ENCODE measurements around the gene IFNL1. TPM values are rescaled to one million over a fixed set of nuclear protein-coding genes. Genes with fewer than 3 reads are reported as not detected.
"Not testable (repeated sequence)": the region's sequence is repeated elsewhere in the genome, so short reads cannot be mapped to it uniquely, and the experiment has no call there.

Gene IFNL1
- total RNA-seq, 1 experiment from 2014 or later: not detected

DNA sequence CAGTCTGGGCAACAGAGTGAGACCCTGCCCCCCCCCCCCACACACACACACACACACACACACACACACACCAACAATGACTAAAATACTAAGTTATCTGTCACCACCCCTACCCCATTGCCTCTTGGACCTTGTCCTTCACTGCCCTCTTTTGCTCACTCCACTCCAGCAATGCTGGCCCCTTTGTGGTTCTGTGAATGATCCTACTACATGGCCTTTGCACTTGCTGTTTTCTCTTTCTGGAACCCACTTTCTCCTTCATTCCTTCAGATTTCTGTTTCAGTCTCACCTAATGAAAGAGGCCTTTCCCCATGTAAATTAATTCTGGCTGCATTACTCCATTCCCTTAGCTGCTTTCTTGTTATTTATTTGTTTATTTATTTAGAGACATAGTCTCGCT, 43.5 kb downstream of the IFNL1 start (continued):
- TF ChIP-seq, protein P1, sequence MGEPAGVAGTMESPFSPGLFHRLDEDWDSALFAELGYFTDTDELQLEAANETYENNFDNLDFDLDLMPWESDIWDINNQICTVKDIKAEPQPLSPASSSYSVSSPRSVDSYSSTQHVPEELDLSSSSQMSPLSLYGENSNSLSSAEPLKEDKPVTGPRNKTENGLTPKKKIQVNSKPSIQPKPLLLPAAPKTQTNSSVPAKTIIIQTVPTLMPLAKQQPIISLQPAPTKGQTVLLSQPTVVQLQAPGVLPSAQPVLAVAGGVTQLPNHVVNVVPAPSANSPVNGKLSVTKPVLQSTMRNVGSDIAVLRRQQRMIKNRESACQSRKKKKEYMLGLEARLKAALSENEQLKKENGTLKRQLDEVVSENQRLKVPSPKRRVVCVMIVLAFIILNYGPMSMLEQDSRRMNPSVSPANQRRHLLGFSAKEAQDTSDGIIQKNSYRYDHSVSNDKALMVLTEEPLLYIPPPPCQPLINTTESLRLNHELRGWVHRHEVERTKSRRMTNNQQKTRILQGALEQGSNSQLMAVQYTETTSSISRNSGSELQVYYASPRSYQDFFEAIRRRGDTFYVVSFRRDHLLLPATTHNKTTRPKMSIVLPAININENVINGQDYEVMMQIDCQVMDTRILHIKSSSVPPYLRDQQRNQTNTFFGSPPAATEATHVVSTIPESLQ (CRISPR knock-in tag; IDR thresholded peaks at IDR 0.05): no peak
- TF ChIP-seq ZNF416 (CRISPR knock-in tag; IDR thresholded peaks at IDR 0.05): no peak
- TF ChIP-seq, protein P2, sequence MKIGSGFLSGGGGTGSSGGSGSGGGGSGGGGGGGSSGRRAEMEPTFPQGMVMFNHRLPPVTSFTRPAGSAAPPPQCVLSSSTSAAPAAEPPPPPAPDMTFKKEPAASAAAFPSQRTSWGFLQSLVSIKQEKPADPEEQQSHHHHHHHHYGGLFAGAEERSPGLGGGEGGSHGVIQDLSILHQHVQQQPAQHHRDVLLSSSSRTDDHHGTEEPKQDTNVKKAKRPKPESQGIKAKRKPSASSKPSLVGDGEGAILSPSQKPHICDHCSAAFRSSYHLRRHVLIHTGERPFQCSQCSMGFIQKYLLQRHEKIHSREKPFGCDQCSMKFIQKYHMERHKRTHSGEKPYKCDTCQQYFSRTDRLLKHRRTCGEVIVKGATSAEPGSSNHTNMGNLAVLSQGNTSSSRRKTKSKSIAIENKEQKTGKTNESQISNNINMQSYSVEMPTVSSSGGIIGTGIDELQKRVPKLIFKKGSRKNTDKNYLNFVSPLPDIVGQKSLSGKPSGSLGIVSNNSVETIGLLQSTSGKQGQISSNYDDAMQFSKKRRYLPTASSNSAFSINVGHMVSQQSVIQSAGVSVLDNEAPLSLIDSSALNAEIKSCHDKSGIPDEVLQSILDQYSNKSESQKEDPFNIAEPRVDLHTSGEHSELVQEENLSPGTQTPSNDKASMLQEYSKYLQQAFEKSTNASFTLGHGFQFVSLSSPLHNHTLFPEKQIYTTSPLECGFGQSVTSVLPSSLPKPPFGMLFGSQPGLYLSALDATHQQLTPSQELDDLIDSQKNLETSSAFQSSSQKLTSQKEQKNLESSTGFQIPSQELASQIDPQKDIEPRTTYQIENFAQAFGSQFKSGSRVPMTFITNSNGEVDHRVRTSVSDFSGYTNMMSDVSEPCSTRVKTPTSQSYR (CRISPR knock-in tag; IDR thresholded peaks at IDR 0.05): no peak
- no peak for TF ChIP-seq NFE2L1 (CRISPR knock-in tag; IDR thresholded peaks at IDR 0.05)
- no peak for TF ChIP-seq ZNF423 (CRISPR knock-in tag; IDR thresholded peaks at IDR 0.05)
- no peak for TF ChIP-seq ZBTB21 (CRISPR knock-in tag; IDR thresholded peaks at IDR 0.05; ENCODE audit: borderline replicate concordance)

DNA sequence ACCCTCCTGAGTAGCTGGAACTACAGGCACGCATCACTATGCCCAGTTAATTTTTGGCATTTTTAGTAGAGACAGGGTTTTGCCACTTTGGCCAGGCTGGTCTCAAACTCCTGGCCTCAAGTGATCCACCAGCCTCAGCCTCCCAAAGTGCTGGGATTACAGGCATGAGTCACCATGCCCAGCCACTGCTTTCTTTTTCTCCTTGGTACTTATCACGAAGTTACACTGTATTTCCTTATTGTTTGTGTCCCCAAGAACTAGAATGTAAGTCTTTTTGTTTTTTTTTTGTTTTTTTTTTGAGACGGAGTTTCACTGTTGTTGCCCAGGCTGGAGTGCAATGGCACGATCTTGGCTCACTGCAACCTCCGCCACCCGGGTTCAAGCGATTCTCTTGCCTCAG, 43.9 kb downstream of the IFNL1 start:
- H3K27me3 Mint-ChIP-seq (ENCODE audit: low read depth): peaks cover 17% of the 10 kb centered on the region
- H3K36me3 Mint-ChIP-seq; POLR2A ChIA-PET; H3K27ac Mint-ChIP-seq; ATAC-seq; H3K9me3 Mint-ChIP-seq; DNase-seq (ENCODE audit: low spot score): not testable (repeated sequence)
- peaks cover 28% of the 10 kb centered on the region for H3K4me1 Mint-ChIP-seq
- peak overlapping the region; percentile 94; the same call in 1 of the 2 replicates for H3K4me3 Mint-ChIP-seq
- CTCF ChIA-PET: interaction anchor here (1.0 kb wide), 1 partner anchor 9 kb away, joined by 3 read pairs; no protein-coding TSS in a partner anchor

DNA sequence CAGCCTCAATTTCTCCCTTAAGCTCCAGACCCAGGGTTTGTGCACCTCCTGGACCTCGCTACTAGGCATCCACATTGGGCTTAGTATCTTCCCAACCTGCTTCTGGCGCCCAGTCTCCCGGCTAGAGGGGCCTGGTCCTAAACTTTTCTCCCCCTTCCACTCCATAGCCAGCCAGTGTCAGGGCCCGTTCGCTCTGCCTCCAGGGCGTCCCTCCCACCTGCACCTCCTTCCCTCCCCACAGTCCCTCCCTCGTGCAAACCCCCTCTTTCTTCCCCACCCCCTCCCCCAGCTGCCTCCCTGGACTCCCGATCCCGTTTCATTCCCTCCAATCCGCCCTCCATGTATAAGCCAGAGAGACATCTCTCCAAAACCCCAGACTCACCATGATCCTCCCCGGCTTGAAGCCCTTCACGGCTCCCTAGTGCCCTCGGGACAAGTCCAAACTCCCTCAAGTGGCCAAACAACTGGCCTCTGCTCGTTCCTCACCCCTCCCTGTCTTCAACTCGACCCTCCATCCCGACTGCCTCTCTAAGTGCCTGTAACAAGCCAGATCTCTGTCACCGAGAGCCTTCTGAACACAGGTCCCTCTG, 45.0 kb downstream of the IFNL1 start:
- Mint-ChIP-seq H3K27me3 (ENCODE audit: low read depth) (peaks cover 13% of the 10 kb centered on the region), H3K4me1 (peaks cover 24% of the 10 kb centered on the region), H3K27ac (peak overlapping the region; percentile 87), H3K36me3 (peaks cover 8% of the 10 kb centered on the region), H3K9me3 (no peaks in the 10 kb centered on the region), H3K4me3 (peak overlapping the region; percentile 94)
- DNase-seq (ENCODE audit: low spot score) (peak; percentile 29), ATAC-seq (peak; percentile 4)
- CTCF ChIA-PET: interaction anchor here (1.0 to 2.4 kb wide), 6 partner anchors 10 to 127 kb away, joined by 3 to 13 read pairs (median 7); partner anchors contain the start of genes MED29, PAF1 and RPS16
- POLR2A ChIA-PET: interaction anchor here (0.5 to 1.4 kb wide), 2 partner anchors 95 to 171 kb away, joined by 3 to 5 read pairs; partner anchors contain the start of gene RPS16
- TF ChIP-seq E2F5 (CRISPR knock-in tag; IDR thresholded peaks at IDR 0.05) (no peak), HMGA2 (CRISPR knock-in tag; IDR thresholded peaks at IDR 0.05) (no peak), JUN (CRISPR knock-in tag; IDR thresholded peaks at IDR 0.05) (no peak), RORB (CRISPR knock-in tag; IDR thresholded peaks at IDR 0.05) (no peak), ZNF416 (CRISPR knock-in tag; IDR thresholded peaks at IDR 0.05) (no peak), CREM (CRISPR knock-in tag; IDR thresholded peaks at IDR 0.05) (no peak)
- TF ChIP-seq, protein P3, sequence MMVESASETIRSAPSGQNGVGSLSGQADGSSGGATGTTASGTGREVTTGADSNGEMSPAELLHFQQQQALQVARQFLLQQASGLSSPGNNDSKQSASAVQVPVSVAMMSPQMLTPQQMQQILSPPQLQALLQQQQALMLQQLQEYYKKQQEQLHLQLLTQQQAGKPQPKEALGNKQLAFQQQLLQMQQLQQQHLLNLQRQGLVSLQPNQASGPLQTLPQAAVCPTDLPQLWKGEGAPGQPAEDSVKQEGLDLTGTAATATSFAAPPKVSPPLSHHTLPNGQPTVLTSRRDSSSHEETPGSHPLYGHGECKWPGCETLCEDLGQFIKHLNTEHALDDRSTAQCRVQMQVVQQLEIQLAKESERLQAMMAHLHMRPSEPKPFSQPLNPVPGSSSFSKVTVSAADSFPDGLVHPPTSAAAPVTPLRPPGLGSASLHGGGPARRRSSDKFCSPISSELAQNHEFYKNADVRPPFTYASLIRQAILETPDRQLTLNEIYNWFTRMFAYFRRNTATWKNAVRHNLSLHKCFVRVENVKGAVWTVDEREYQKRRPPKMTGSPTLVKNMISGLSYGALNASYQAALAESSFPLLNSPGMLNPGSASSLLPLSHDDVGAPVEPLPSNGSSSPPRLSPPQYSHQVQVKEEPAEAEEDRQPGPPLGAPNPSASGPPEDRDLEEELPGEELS (CRISPR knock-in tag; IDR thresholded peaks at IDR 0.05): no peak
- TF ChIP-seq, protein P4, sequence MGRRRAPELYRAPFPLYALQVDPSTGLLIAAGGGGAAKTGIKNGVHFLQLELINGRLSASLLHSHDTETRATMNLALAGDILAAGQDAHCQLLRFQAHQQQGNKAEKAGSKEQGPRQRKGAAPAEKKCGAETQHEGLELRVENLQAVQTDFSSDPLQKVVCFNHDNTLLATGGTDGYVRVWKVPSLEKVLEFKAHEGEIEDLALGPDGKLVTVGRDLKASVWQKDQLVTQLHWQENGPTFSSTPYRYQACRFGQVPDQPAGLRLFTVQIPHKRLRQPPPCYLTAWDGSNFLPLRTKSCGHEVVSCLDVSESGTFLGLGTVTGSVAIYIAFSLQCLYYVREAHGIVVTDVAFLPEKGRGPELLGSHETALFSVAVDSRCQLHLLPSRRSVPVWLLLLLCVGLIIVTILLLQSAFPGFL (CRISPR knock-in tag; IDR thresholded peaks at IDR 0.05; ENCODE audit: borderline replicate concordance): no peak

All from WTC11 (cell line).